GM18867 (cell line): ENCODE results near the gene FUCA1.
"Not testable (repeated sequence)": the region's sequence is repeated elsewhere in the genome, so short reads cannot be mapped to it uniquely, and the experiment has no call there.

Experiments used
- ATAC-seq: cut with Tn5 transposase; IDR thresholded peaks from one replicate; pipeline ENCODE4 v1.9.1; 2021; ENCODE audit warnings: mild to moderate bottlenecking, moderate library complexity; ENCODE audit not compliant: unreplicated experiment

The FUCA1 gene

GRCh38 chr1:23896491-23896890 is 28.4 kb upstream of the FUCA1 start:
- ATAC-seq = no peak

- ATAC-seq = no peak
These were observed 27.9 kb upstream of the FUCA1 start for GRCh38 chr1:23895993-23896392.

GRCh38 chr1:23895082-23895481 is 27.0 kb upstream of the FUCA1 start:
- ATAC-seq = no peak

- peak; percentile 56 for ATAC-seq
These were observed 21.0 kb upstream of the FUCA1 start for GRCh38 chr1:23889074-23889473.

- ATAC-seq = no peak
These were observed 17.1 kb upstream of the FUCA1 start for GRCh38 chr1:23885222-23885621.

GRCh38 chr1:23882746-23883145 is 14.7 kb upstream of the FUCA1 start:
- ATAC-seq = no peak

- no peak for ATAC-seq
These were observed 11.7 kb upstream of the FUCA1 start for GRCh38 chr1:23879809-23880208.

- no peak for ATAC-seq
These were observed 10.6 kb upstream of the FUCA1 start for GRCh38 chr1:23878668-23879067.

GRCh38 chr1:23875382-23875781 is 7.3 kb upstream of the FUCA1 start:
- ATAC-seq = no peak

- ATAC-seq = no peak
These were observed 4.3 kb upstream of the FUCA1 start for GRCh38 chr1:23872421-23872820.

- ATAC-seq = no peak
These were observed 961 bp upstream of the FUCA1 start for GRCh38 chr1:23869051-23869450.

- ATAC-seq = no peak
These were observed 497 bp upstream of the FUCA1 start for GRCh38 chr1:23868557-23869016.

- ATAC-seq = no peak
These were observed 572 bp downstream of the FUCA1 start for GRCh38 chr1:23867542-23867894.

- no peak for ATAC-seq
These were observed 2.6 kb downstream of the FUCA1 start for GRCh38 chr1:23865543-23865930.

GRCh38 chr1:23864801-23865542 is 3.1 kb downstream of the FUCA1 start:
- ATAC-seq = no peak

- ATAC-seq = no peak
These were observed 5.5 kb downstream of the FUCA1 start for GRCh38 chr1:23862640-23863039.

GRCh38 chr1:23854568-23854967 is 13.5 kb downstream of the FUCA1 start:
- no peak for ATAC-seq

GRCh38 chr1:23853124-23853523 is 15.0 kb downstream of the FUCA1 start:
- not testable (repeated sequence) for ATAC-seq

GRCh38 chr1:23851406-23851805 is 16.7 kb downstream of the FUCA1 start:
- ATAC-seq = not testable (repeated sequence)

GRCh38 chr1:23848673-23849616 is 19.1 kb downstream of the FUCA1 start:
- ATAC-seq = no peak

GRCh38 chr1:23847482-23848095 is 20.5 kb downstream of the FUCA1 start:
- ATAC-seq = not testable (repeated sequence)

- ATAC-seq = no peak
These were observed 22.9 kb downstream of the FUCA1 start for GRCh38 chr1:23845163-23845562.
